Mesenchymal stem cell (in vitro differentiated cells and primary cell): ENCODE data around the gene SMIM10L1.

Experiments
- DNase-seq: peaks from one replicate; pipeline ENCODE4 v3.0.0-alpha.2; 2013
- H2AFZ ChIP-seq: one replicate; pipeline ENCODE4 v1.6.1; 2013; ENCODE audit warnings: low read depth, mild to moderate bottlenecking, control low read depth, inconsistent platforms, low read length, moderate library complexity
- H2AK5ac ChIP-seq: 2 replicates; pipeline ENCODE4 v1.6.1; 2013; ENCODE audit warnings: low read length, moderate library complexity, mild to moderate bottlenecking, inconsistent platforms; ENCODE audit not compliant: severe bottlenecking
- H2BK120ac ChIP-seq: one replicate; pipeline ENCODE4 v1.6.1; 2013; ENCODE audit warnings: low read depth, mild to moderate bottlenecking, inconsistent platforms, low read length, moderate library complexity
- H2BK12ac ChIP-seq, 2 experiments: one replicate each; pipeline ENCODE4 v1.6.1; 2013; ENCODE audit warnings: inconsistent platforms in 2 of 2, low read length in 2 of 2, mild to moderate bottlenecking in 2 of 2, moderate library complexity in 2 of 2, control low read depth in 1 of 2
- H2BK15ac ChIP-seq: one replicate; pipeline ENCODE4 v1.6.1; 2013; ENCODE audit warnings: mild to moderate bottlenecking, low read depth, inconsistent platforms; ENCODE audit not compliant: poor library complexity, severe bottlenecking
- H2BK5ac ChIP-seq: 2 replicates; pipeline ENCODE4 v1.6.1; 2013; ENCODE audit warnings: low read depth, mild to moderate bottlenecking, low read length, control low read depth, inconsistent platforms; ENCODE audit not compliant: poor library complexity, severe bottlenecking
- H3K14ac ChIP-seq, 2 experiments: one replicate each; pipeline ENCODE4 v1.6.1; 2013; ENCODE audit warnings: inconsistent platforms in 2 of 2, low read length in 2 of 2, control low read depth in 1 of 2, mild to moderate bottlenecking in 1 of 2, moderate library complexity in 1 of 2
- H3K18ac ChIP-seq, 2 experiments: one replicate each; pipeline ENCODE4 v1.6.1; 2013; ENCODE audit warnings: inconsistent platforms in 2 of 2, low read length in 2 of 2, control low read depth in 1 of 2, low read depth in 1 of 2, mild to moderate bottlenecking in 1 of 2
- H3K23ac ChIP-seq, 2 experiments: one replicate each; pipeline ENCODE4 v1.6.1; 2013; ENCODE audit warnings: inconsistent platforms in 2 of 2, low read length in 2 of 2, mild to moderate bottlenecking in 2 of 2, moderate library complexity in 2 of 2, control low read depth in 1 of 2
- H3K27ac ChIP-seq: 2 replicates; pipeline ENCODE4 v1.5.1; 2013; ENCODE audit warnings: mild to moderate bottlenecking, moderate library complexity, low read length, control low read depth, inconsistent platforms; ENCODE audit not compliant: poor library complexity, severe bottlenecking
- H3K27me3 ChIP-seq, 2 experiments: 2 replicates each; pipeline versions ENCODE4 v1.6.1 to v1.7.0; 2013; ENCODE audit warnings: low read length in 2 of 2, mild to moderate bottlenecking in 2 of 2, moderate library complexity in 2 of 2, control low read depth in 1 of 2, inconsistent platforms in 1 of 2; ENCODE audit not compliant: control insufficient read depth in 1 of 2, insufficient read depth in 1 of 2
- H3K36me3 ChIP-seq, 2 experiments: 2 replicates each; pipeline versions ENCODE4 v1.6.1 to v1.7.0; 2013; ENCODE audit warnings: low read length in 2 of 2, control low read depth in 1 of 2, inconsistent platforms in 1 of 2, low read depth in 1 of 2, mild to moderate bottlenecking in 1 of 2; ENCODE audit not compliant: insufficient read depth in 2 of 2, control insufficient read depth in 1 of 2
- H3K4ac ChIP-seq, 2 experiments: one replicate each; pipeline ENCODE4 v1.6.1; 2013; ENCODE audit warnings: inconsistent platforms in 2 of 2, low read length in 2 of 2, mild to moderate bottlenecking in 2 of 2, moderate library complexity in 2 of 2, control low read depth in 1 of 2, low read depth in 1 of 2
- H3K4me1 ChIP-seq: 2 replicates; pipeline ENCODE4 v1.6.1; 2013; ENCODE audit warnings: low read depth, low read length, control low read depth; ENCODE audit not compliant: control insufficient read depth, insufficient read depth
- H3K4me2 ChIP-seq: 2 replicates; pipeline ENCODE4 v1.6.1; 2013; ENCODE audit warnings: low read length, mild to moderate bottlenecking, inconsistent platforms; ENCODE audit not compliant: poor library complexity, severe bottlenecking
- H3K4me3 ChIP-seq, 2 experiments: 2 replicates each; pipeline versions ENCODE4 v1.5.1 to v1.7.0; 2013; ENCODE audit warnings: low read length in 2 of 2, mild to moderate bottlenecking in 2 of 2, control low read depth in 1 of 2, low read depth in 1 of 2; ENCODE audit not compliant: insufficient read depth in 1 of 2
- H3K79me1 ChIP-seq: replicated peaks from 2 replicates; pipeline ENCODE4 v1.6.1; 2013; ENCODE audit warnings: mild to moderate bottlenecking, control low read depth, low read length, inconsistent platforms; ENCODE audit not compliant: poor library complexity, severe bottlenecking
- H3K9ac ChIP-seq: 2 replicates; pipeline ENCODE4 v1.7.0; 2013; ENCODE audit warnings: mild to moderate bottlenecking, low read length, moderate library complexity
- H3K9me3 ChIP-seq: 2 replicates; pipeline ENCODE4 v1.7.0; 2013; ENCODE audit warnings: mild to moderate bottlenecking, low read length; ENCODE audit not compliant: control insufficient read depth
- H4K8ac ChIP-seq: one replicate; pipeline ENCODE4 v1.6.1; 2013; ENCODE audit warnings: inconsistent platforms, mild to moderate bottlenecking, low read length, moderate library complexity
- H4K91ac ChIP-seq: one replicate; pipeline ENCODE4 v1.6.1; 2013; ENCODE audit warnings: mild to moderate bottlenecking, low read length, inconsistent platforms
- WGBS: methylation state at CpG from one replicate; pipeline ENCODE4 v1.1.7; 2013; ENCODE audit warnings: mixed read lengths; 5-methylcytosine and 5-hydroxymethylcytosine counted together

Gene SMIM10L1

DNA sequence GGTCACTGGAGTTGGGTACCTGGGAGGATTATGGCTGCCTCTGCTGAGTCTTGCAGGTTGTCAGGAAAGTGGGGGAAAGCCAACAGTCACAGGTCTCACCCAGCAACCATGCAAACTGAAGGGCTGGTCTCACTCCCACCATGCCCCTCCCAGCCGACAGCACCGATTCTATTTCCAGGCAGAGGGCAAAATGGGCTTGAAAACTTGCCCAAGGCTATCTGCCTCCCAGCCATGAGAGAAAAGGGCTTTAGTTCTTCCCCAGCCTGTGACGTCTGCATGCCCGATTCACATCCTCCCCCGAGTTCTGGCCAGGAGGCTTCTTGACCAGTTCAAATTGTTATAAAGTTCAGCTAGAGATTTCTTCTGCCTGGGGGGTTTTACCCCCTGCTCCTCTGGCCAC lies 26.7 kb upstream of the SMIM10L1 start:
- Histone ChIP-seq H4K91ac (no peak overlapping the region), H4K8ac (no peak overlapping the region), H2BK5ac (no peak overlapping the region), H2BK12ac (no peak overlapping the region), H3K79me1 (peaks cover 17% of the 10 kb centered on the region), H3K27me3 (no peaks in the 10 kb centered on the region), H3K4me3 (no peak overlapping the region), H2BK15ac (no peak overlapping the region), H3K9me3 (no peaks in the 10 kb centered on the region), H2BK120ac (no peak overlapping the region), H3K36me3 (peaks cover 2% of the 10 kb centered on the region in 2 experiments), H2AK5ac (no peak overlapping the region), H3K14ac (no peak overlapping the region), H2AFZ (no peak overlapping the region), H3K4me2 (no peak overlapping the region), H3K4ac (no peak overlapping the region), H3K18ac (no peak overlapping the region), H3K23ac (no peak overlapping the region), H3K4me1 (no peaks in the 10 kb centered on the region), H3K27ac (no peak overlapping the region), H3K9ac (no peak overlapping the region)
- no peak for DNase-seq
- 87% methylated on average over 5 of the region's 5 CpGs for WGBS

DNA sequence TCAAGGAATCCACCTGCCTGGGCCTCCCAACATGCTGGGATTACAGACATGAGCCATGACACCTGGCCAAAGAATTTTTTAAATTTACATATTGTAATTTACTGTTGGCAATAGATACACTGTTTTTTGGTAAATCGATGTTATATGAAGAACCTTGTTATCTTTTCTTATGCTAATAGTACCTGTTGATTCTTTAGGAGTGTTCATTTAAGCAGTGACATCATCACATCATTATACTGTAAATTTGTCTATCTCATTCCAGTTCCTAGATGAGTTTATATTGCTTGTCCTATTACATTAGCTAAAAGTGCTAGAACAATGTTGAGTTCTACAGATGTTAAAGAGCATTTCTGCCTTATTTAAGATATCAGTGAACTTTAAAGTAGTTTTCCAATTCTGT lies 23.6 kb upstream of the SMIM10L1 start:
- Histone ChIP-seq H3K27ac (no peak overlapping the region), H3K23ac (no peak overlapping the region), H3K18ac (no peak overlapping the region), H2BK120ac (no peak overlapping the region), H3K9ac (no peak overlapping the region), H3K4me2 (no peak overlapping the region), H3K79me1 (peaks cover 18% of the 10 kb centered on the region), H2AFZ (no peak overlapping the region), H2BK5ac (no peak overlapping the region), H2BK12ac (no peak overlapping the region), H4K8ac (no peak overlapping the region), H3K14ac (no peak overlapping the region), H3K36me3 (peaks cover 5% of the 10 kb centered on the region in 2 experiments), H3K27me3 (no peaks in the 10 kb centered on the region), H2AK5ac (no peak overlapping the region), H3K4ac (no peak overlapping the region), H3K9me3 (peaks cover 5% of the 10 kb centered on the region), H4K91ac (no peak overlapping the region), H3K4me1 (no peaks in the 10 kb centered on the region), H3K4me3 (no peak overlapping the region), H2BK15ac (no peak overlapping the region)
- DNase-seq: no peak
- WGBS: no CpG with 5 or more reads among the region's 1 CpG

DNA sequence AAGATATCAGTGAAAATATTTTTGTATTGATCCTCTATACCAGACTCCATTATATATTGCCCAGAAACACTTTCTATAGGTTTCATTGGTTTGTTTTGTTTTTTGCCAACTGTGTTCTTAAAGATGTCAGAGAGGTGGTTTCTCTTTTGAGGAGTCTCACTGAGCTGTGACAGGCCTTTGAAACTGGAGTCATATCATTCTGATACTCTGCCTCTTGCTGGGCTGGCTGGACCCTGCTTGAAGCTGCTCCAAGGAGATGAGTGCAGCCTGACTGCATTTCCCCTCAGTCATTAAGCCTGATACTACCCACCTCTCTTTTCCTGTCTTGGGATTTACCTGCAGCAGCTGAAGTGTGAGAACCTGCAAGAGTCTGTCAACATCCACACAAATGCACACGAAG lies 20.2 kb upstream of the SMIM10L1 start:
- no peak overlapping the region for H3K18ac ChIP-seq
- H4K8ac ChIP-seq: no peak overlapping the region
- H2AK5ac ChIP-seq: no peak overlapping the region
- no peaks in the 10 kb centered on the region for H3K27me3 ChIP-seq
- H3K36me3 ChIP-seq: peaks cover 3 to 11% of the 10 kb centered on the region in 2 experiments
- H3K27ac ChIP-seq: no peak overlapping the region
- H3K4me1 ChIP-seq: no peaks in the 10 kb centered on the region
- H2AFZ ChIP-seq: no peak overlapping the region
- peaks cover 5% of the 10 kb centered on the region for H3K9me3 ChIP-seq
- DNase-seq: no peak
- no peak overlapping the region for H2BK12ac ChIP-seq
- no peak overlapping the region for H3K23ac ChIP-seq
- H4K91ac ChIP-seq: no peak overlapping the region
- H2BK5ac ChIP-seq: no peak overlapping the region
- no peak overlapping the region for H3K4me2 ChIP-seq
- H3K79me1 ChIP-seq: peaks cover 12% of the 10 kb centered on the region
- H2BK15ac ChIP-seq: no peak overlapping the region
- H3K14ac ChIP-seq: no peak overlapping the region
- no peak overlapping the region for H2BK120ac ChIP-seq
- 100% methylated on average over 1 of the region's 1 CpG for WGBS
- H3K4me3 ChIP-seq: no peak overlapping the region
- no peak overlapping the region for H3K4ac ChIP-seq
- H3K9ac ChIP-seq: no peak overlapping the region

DNA sequence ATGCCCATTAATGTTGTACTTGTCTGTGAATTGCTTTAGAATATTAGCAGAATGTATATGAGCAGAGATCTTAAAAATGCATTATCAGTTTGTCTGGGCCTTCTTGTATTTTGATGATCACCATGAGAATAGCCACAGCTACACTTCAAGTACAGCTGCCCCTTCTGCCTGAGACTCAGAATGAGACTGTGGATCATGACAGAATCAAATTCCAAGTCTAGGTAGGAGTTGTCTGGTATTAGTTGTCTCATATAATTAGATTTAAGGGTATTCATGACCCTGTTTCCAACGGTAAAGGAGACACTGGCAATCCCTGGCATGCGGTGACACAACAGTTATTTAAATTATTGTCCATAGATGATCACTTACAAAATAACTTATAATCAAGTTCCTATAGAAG lies 18.3 kb upstream of the SMIM10L1 start:
- Histone ChIP-seq H3K79me1 (peaks cover 9% of the 10 kb centered on the region), H2AFZ (no peak overlapping the region), H3K4me1 (no peaks in the 10 kb centered on the region), H3K14ac (no peak overlapping the region), H3K36me3 (peaks cover 3 to 11% of the 10 kb centered on the region in 2 experiments), H3K4me3 (no peak overlapping the region), H3K9me3 (peaks cover 5% of the 10 kb centered on the region), H3K4me2 (no peak overlapping the region), H3K23ac (no peak overlapping the region), H4K8ac (no peak overlapping the region), H2BK15ac (no peak overlapping the region), H2BK5ac (no peak overlapping the region), H3K18ac (no peak overlapping the region), H3K9ac (no peak overlapping the region), H4K91ac (no peak overlapping the region), H3K27me3 (no peaks in the 10 kb centered on the region), H2BK12ac (no peak overlapping the region), H3K27ac (no peak overlapping the region), H2BK120ac (no peak overlapping the region), H2AK5ac (no peak overlapping the region), H3K4ac (no peak overlapping the region)
- no CpG with 5 or more reads among the region's 2 CpGs for WGBS
- DNase-seq: no peak
